ENCODE measurements around the gene MORN5. TPM values are rescaled to one million over a fixed set of nuclear protein-coding genes. Genes with fewer than 3 reads are reported as not detected.

Gene MORN5
- total RNA-seq, 1 donor from 2014 or later, result not detected

DNA sequence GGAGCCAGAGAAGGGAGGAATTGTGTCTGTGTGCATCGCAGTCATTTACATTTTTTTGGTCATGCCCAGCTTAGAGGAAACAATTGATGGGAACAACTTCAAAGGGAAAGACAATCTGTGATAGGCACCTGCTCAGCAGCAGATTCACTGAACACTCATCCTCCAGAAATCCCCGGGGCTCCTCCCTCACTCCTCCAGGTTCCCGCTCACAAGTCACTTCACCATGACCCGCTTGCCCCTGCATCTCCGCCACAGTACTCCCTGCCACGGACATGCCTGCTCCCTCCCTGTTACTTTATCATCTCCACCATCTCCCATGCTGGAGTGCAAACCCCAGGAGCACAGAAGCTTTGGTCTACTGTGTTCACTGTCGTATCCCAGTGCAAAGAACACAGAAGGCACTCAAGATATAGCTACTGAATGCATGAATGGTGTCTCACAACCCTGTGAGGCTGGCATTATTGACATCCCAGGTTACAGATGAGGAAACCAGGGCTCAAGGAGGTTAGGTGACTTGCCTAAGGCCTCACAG, 52.8 kb downstream of the MORN5 start:
- Histone ChIP-seq H3K9me3 (replicated peaks) (no peaks in the 10 kb centered on the region), H3K27me3 (ENCODE audit: low read depth) (peaks cover 82% of the 10 kb centered on the region), H3K4me3 (no peak overlapping the region), H3K4me1 (peaks cover 12% of the 10 kb centered on the region), H3K27ac (replicated peaks) (no peak overlapping the region), H3K36me3 (no peaks in the 10 kb centered on the region)
- TF ChIP-seq, protein P1, sequence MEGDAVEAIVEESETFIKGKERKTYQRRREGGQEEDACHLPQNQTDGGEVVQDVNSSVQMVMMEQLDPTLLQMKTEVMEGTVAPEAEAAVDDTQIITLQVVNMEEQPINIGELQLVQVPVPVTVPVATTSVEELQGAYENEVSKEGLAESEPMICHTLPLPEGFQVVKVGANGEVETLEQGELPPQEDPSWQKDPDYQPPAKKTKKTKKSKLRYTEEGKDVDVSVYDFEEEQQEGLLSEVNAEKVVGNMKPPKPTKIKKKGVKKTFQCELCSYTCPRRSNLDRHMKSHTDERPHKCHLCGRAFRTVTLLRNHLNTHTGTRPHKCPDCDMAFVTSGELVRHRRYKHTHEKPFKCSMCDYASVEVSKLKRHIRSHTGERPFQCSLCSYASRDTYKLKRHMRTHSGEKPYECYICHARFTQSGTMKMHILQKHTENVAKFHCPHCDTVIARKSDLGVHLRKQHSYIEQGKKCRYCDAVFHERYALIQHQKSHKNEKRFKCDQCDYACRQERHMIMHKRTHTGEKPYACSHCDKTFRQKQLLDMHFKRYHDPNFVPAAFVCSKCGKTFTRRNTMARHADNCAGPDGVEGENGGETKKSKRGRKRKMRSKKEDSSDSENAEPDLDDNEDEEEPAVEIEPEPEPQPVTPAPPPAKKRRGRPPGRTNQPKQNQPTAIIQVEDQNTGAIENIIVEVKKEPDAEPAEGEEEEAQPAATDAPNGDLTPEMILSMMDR (IDR thresholded peaks at IDR 0.05; ENCODE audit: borderline replicate concordance), result no peak
- intact Hi-C loops (cut with micrococcal nuclease), result no loop called here
- DNase-seq, result no peak

- Histone ChIP-seq H3K36me3 (no peaks in the 10 kb centered on the region), H3K9me3 (replicated peaks) (no peaks in the 10 kb centered on the region), H3K4me1 (peaks cover 12% of the 10 kb centered on the region), H3K27ac (replicated peaks) (no peak overlapping the region), H3K4me3 (peak overlapping the region; percentile 58), H3K27me3 (ENCODE audit: low read depth) (peaks cover 88% of the 10 kb centered on the region)
- TF ChIP-seq, protein P1 (IDR thresholded peaks at IDR 0.05; ENCODE audit: borderline replicate concordance), result no peak
- no peak for DNase-seq
- intact Hi-C loops (cut with micrococcal nuclease), result no loop called here
Measured at GRCh38 chr9:122213102-122213588, 53.4 kb downstream of the MORN5 start.

DNA sequence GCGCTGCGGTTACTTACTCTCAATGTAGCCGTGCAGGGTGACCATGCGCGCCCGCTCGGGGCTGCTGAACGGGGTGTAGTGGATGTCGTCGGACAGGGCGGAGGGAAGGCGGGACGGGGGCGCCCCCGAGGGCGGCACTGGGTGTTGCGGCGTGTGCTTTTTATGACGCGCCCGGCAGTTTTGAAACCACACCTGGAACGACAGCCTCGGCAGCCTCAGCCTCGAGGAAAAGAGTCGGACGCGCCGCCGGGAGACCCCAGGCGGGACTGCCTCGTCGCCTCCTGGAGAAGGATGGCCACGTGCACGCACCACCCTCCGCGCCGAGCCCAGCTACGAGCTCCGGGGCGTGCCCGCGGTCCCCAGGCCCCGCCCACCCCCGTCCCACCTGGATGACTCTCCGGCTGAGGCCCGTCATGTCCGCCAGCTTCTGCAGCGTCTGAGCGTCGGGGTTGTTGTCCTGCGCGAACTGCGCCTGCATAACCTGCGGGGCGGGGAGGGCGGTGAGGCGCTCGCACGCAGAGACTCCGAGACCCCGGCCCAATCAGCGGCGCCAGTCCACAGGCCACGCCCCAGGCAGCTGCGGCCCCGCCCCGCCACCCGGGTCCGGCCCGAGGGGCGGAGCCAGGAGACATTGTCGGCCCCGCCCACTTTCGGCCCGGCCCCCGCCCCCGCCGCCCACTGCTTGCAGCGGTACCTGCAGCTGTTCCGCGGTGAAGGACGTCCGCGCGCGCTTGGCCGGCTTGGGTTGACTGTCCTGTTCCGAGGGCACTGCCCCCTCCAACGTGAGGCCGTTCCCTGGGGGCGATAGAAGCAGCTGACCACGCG, 54.1 kb downstream of the MORN5 start:
- TF ChIP-seq, protein P1 (IDR thresholded peaks at IDR 0.05; ENCODE audit: borderline replicate concordance), result no peak
- DNase-seq, result no peak
- Histone ChIP-seq H3K36me3 (no peaks in the 10 kb centered on the region), H3K27ac (replicated peaks) (no peak overlapping the region), H3K9me3 (replicated peaks) (no peaks in the 10 kb centered on the region), H3K4me1 (peaks cover 18% of the 10 kb centered on the region), H3K27me3 (ENCODE audit: low read depth) (peaks cover 95% of the 10 kb centered on the region), H3K4me3 (peak overlapping the region; percentile 58)
- intact Hi-C loops (cut with micrococcal nuclease), result no loop called here

- no peaks in the 10 kb centered on the region for H3K9me3 ChIP-seq (replicated peaks)
- no peak for DNase-seq
- H3K36me3 ChIP-seq, result no peaks in the 10 kb centered on the region
- peak overlapping the region; percentile 58 for H3K4me3 ChIP-seq
- H3K27ac ChIP-seq (replicated peaks), result no peak overlapping the region
- intact Hi-C loops (cut with micrococcal nuclease), result no loop called here
- TF ChIP-seq, protein P1 (IDR thresholded peaks at IDR 0.05; ENCODE audit: borderline replicate concordance), result no peak
- H3K27me3 ChIP-seq (ENCODE audit: low read depth), result peaks cover 96% of the 10 kb centered on the region
- peaks cover 25% of the 10 kb centered on the region for H3K4me1 ChIP-seq
Measured at GRCh38 chr9:122214507-122214906, 54.8 kb downstream of the MORN5 start.

GRCh38 chr9:122215663-122216062, 56.0 kb downstream of the MORN5 start:
- no peak for DNase-seq
- peaks cover 36% of the 10 kb centered on the region for H3K4me1 ChIP-seq
- TF ChIP-seq, protein P1 (IDR thresholded peaks at IDR 0.05; ENCODE audit: borderline replicate concordance), result no peak
- intact Hi-C loops (cut with micrococcal nuclease), result no loop called here
- no peaks in the 10 kb centered on the region for H3K36me3 ChIP-seq
- H3K9me3 ChIP-seq (replicated peaks), result no peaks in the 10 kb centered on the region
- H3K27ac ChIP-seq (replicated peaks), result no peak overlapping the region
- peaks cover 100% of the 10 kb centered on the region for H3K27me3 ChIP-seq (ENCODE audit: low read depth)
- no peak overlapping the region for H3K4me3 ChIP-seq
